Heart left ventricle (tissue), 16 donors: ENCODE data around the gene TGFB3. TPM values are rescaled to one million over a fixed set of nuclear protein-coding genes. Genes with fewer than 3 reads are reported as not detected.

Experiments
- ATAC-seq, 4 donors: fragments of 200-7000 bp; cut with Tn5 transposase; one replicate each; pipeline ENCODE4 v1.9.1; 2020 to 2022; ENCODE audit warnings: moderate library complexity in 4 of 4, mild to moderate bottlenecking in 3 of 4, moderate number of reproducible peaks in 1 of 4
- DNase-seq, 5 donors: peaks; one replicate each; pipeline ENCODE4 v3.0.0-alpha.2; 2020
- H3K27ac ChIP-seq, 12 donors: fragments of 200-600 bp; sonication (generic) in 4 of 12; one replicate each; pipeline versions ENCODE4 v1.5.0 to v1.8.0; 2016 to 2022; ENCODE audit warnings: mild to moderate bottlenecking in 2 of 12
- H3K27me3 ChIP-seq, 9 donors: fragments of 200-600 bp; sonication (generic) in 2 of 9; one replicate each; pipeline versions ENCODE4 v1.5.1 to v1.8.0; 2016 to 2022; ENCODE audit warnings: mild to moderate bottlenecking in 3 of 9
- H3K36me3 ChIP-seq, 9 donors: fragments of 200-600 bp; sonication (generic) in 2 of 9; one replicate each; pipeline versions ENCODE4 v1.5.0 to v1.8.0; 2018 to 2022; ENCODE audit warnings: mild to moderate bottlenecking in 2 of 9
- H3K4me1 ChIP-seq, 12 donors: fragments of 200-600 bp; sonication (generic) in 4 of 12; one replicate each; pipeline versions ENCODE4 v1.5.0 to v1.8.0; 2016 to 2022; ENCODE audit warnings: mild to moderate bottlenecking in 3 of 12
- H3K4me3 ChIP-seq, 12 donors: fragments of 200-600 bp; sonication (generic) in 4 of 12; one replicate each; pipeline versions ENCODE4 v1.5.0 to v1.8.0; 2017 to 2022; ENCODE audit warnings: mild to moderate bottlenecking in 9 of 12, moderate library complexity in 4 of 12
- H3K9me3 ChIP-seq, 12 donors: fragments of 200-600 bp; sonication (generic) in 4 of 12; one replicate each; pipeline versions ENCODE4 v1.5.0 to v1.8.0; 2016 to 2022; ENCODE audit warnings: mild to moderate bottlenecking in 1 of 12
- POLR2A ChIP-seq, 2 donors: fragments of 450-650 bp; IDR thresholded peaks; one replicate each; pipeline ENCODE4 v1.6.1; 2017; ENCODE audit warnings: antibody characterized with exemption in 2 of 2, mild to moderate bottlenecking in 2 of 2, moderate library complexity in 2 of 2
- WGBS, 4 donors: extraction: QIAGEN DNeasy Blood & Tissue Kit in 2 of 4; methylation state at CpG; one replicate each; pipeline versions ENCODE4 v1.1.5 to v1.1.7; 2013 to 2018; 5-methylcytosine and 5-hydroxymethylcytosine counted together
- intact Hi-C, 10 donors: fragments of 100-400 bp; cut with DNase I; formaldehyde crosslinking; loops; one replicate each; pipeline versions ENCODE4 v1.11.1 to v1.14.2; 2022
- polyA plus RNA-seq, 2 donors: library from polyadenylated mRNA; stranded (reverse); fragments of 200-250 nt; gene quantifications; one replicate each; pipeline ENCODE4 v1.2.3, GENCODE V29; 2013
- total RNA-seq, 9 donors: library from RNA; depleted of rRNA in 2 of 9; stranded (reverse); fragments of >200 nt in 2 of 9; fragmentation: NEBNext Ultra II Directional in 3 of 9; extraction: Animal tissue kit (Norgen Biotek cat#: 25700) in 3 of 9; gene quantifications; one replicate each; pipeline versions ENCODE4 v1.1.0 to v1.2.4, GENCODE V29; 2016 to 2023
- TF ChIP-seq, protein P1 (sequence below), 12 donors: fragments of 200-600 bp; sonication (generic) in 4 of 12; IDR thresholded peaks; one replicate each; pipeline versions ENCODE4 v1.5.0 to v1.8.0; 2018 to 2022; ENCODE audit warnings: antibody characterized with exemption in 12 of 12, mild to moderate bottlenecking in 5 of 12
- donor health status: ischemic (EF 13 %, LVEDD 7.1; RV severe dilation, severe dysfunction).
- donor health status: healthy with polysubstance abuse.
- donor health status: DM: no; HTN: yes; CAD: no.
- donor health status: DM: no; HTN: no; CAD: no.
- donor health status: ischemic (EF 25% LVEDD 6.9; RV normal size, moderate dysfunction).
- donor health status: ischemic (EF 25% LVEDD 5.7; RV mildly dilated, moderate dysfunction).
- donor health status: healthy.
- donor health status: DM: yes; HTN: yes; CAD: no.
- donor health status: ischemic (EF 35%, LVEDD 5.7; RV mildly dilated, moderate dysfunction).
- donor health status: nonischemic (EF 11% LVEDD 7.7; RV severe dilation, severe dysfunction).
- donor health status: DM: yes; HTN: yes; CAD: no.
- donor health status: PGD.
- donor health status: ischemic (EF 29% LVEDD 5.4; RV normal size, mild dysfunction).
- donor health status: nonischemic (EF 23%, LVEDD 6.1; RV moderate dilation, normal function).

TGFB3 gene
- total and polyA plus RNA-seq, 11 donors = 7.9 to 44.0 (median 27.5) TPM

DNA sequence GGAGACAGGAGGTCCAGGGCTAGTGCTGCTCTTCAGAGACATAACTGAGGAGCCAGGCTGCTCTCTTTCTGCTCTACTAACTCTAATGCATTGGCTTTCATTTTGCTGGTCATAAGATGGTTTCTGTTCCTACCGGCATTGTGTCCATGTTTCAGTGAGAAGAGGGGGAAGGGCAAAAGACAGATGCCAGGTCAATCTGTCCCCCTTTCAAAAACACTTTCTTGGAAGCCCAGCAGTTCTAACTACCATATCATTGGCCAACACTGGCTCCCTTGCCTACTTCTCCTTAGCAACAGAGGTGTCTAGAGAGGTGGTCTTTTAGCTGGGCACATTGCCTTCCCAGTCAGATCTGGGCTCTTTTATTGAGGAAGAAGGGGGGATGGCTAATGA is 63.9 kb downstream of the TGFB3 start:
- no peaks in the 10 kb centered on the region for H3K27me3 ChIP-seq
- H3K27ac ChIP-seq = no peak overlapping the region
- peaks cover 0 to 5% (median 0%) of the 10 kb centered on the region in 9 donors for H3K36me3 ChIP-seq
- peaks cover 0 to 13% (median 0%) of the 10 kb centered on the region in 12 donors for H3K9me3 ChIP-seq
- no peak for TF ChIP-seq POLR2A (IDR thresholded peaks at IDR 0.05)
- TF ChIP-seq, protein P1, sequence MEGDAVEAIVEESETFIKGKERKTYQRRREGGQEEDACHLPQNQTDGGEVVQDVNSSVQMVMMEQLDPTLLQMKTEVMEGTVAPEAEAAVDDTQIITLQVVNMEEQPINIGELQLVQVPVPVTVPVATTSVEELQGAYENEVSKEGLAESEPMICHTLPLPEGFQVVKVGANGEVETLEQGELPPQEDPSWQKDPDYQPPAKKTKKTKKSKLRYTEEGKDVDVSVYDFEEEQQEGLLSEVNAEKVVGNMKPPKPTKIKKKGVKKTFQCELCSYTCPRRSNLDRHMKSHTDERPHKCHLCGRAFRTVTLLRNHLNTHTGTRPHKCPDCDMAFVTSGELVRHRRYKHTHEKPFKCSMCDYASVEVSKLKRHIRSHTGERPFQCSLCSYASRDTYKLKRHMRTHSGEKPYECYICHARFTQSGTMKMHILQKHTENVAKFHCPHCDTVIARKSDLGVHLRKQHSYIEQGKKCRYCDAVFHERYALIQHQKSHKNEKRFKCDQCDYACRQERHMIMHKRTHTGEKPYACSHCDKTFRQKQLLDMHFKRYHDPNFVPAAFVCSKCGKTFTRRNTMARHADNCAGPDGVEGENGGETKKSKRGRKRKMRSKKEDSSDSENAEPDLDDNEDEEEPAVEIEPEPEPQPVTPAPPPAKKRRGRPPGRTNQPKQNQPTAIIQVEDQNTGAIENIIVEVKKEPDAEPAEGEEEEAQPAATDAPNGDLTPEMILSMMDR (IDR thresholded peaks at IDR 0.05) = no peak
- WGBS, 4 donors = 68 to 75% (median 73%) methylated on average over 1 of the region's 1 CpG
- H3K4me1 ChIP-seq = no peaks in the 10 kb centered on the region
- ATAC-seq (no peak), DNase-seq (no peak)
- intact Hi-C loops = no loop called here
- H3K4me3 ChIP-seq = no peak overlapping the region

DNA sequence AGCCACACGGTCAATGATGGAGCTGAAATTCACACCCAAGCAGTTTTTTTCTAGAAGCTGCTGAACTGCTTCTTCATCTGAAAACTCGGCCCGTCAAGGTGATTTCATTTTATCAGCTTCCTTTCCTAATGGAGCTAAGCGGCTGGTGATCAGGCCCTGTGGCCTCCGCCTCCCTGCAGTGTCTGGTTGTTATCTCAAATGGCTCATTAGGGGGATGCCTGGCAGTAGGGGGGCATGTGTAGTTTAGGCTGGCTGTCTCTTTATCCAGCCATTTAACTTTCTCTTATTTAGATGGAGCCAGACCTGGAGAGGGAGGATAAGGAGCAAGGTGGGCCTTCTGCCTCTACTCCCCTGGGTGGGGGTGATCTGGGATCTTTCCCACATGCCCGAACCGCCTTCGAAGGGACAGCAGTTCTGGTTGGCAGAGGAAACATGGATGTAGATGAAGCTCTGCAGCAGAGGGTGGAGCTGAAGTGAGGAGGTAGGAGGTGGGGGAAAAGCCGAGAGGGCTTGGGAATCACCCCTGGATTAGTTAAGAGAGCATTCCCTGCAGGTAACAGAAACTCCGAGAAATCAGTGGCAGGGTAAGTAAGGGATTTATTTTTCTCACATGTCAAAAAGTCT is 64.4 kb downstream of the TGFB3 start:
- TF ChIP-seq, protein P1 (IDR thresholded peaks at IDR 0.05) = no peak
- no peak for TF ChIP-seq POLR2A (IDR thresholded peaks at IDR 0.05)
- ATAC-seq (no peak), DNase-seq (no peak)
- H3K36me3 ChIP-seq = peaks cover 0 to 5% (median 0%) of the 10 kb centered on the region in 9 donors
- no peak overlapping the region for H3K4me3 ChIP-seq
- intact Hi-C loops = no loop called here
- no peaks in the 10 kb centered on the region for H3K27me3 ChIP-seq
- whole genome bisulfite sequencing, 4 donors = 81 to 88% (median 85%) methylated on average over 10 of the region's 10 CpGs
- H3K4me1 ChIP-seq = no peaks in the 10 kb centered on the region
- no peak overlapping the region for H3K27ac ChIP-seq
- H3K9me3 ChIP-seq = peaks cover 0 to 13% (median 0%) of the 10 kb centered on the region in 12 donors

DNA sequence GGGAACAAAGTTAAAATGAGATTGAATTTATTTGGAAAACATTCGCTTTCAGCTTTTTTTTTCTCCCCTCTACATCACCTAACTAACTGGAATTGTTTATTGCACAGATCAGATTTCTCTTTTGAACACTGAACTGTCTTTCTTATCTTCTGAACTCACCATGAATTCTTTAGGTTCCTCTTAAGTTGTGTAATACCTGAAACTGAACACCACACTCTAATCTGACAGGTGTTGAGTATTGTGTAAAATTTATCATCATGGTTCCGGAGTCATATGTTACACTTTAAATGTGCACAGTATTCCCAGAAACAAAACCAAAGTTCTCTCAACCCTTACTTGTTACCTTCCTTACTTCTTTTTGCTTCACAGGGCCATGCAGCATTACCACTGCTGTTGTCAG is 66.8 kb downstream of the TGFB3 start:
- no peak overlapping the region for H3K27ac ChIP-seq
- intact Hi-C loops = no loop called here
- 93 to 96% (median 94%) methylated on average over 2 of the region's 2 CpGs for WGBS, 4 donors
- H3K27me3 ChIP-seq = no peaks in the 10 kb centered on the region
- H3K36me3 ChIP-seq = peaks cover 0 to 5% (median 0%) of the 10 kb centered on the region in 9 donors
- H3K9me3 ChIP-seq = no peaks in the 10 kb centered on the region
- H3K4me3 ChIP-seq = no peak overlapping the region
- TF ChIP-seq, protein P1 (IDR thresholded peaks at IDR 0.05) = no peak
- TF ChIP-seq POLR2A (IDR thresholded peaks at IDR 0.05) = no peak
- ATAC-seq = no peak
- peaks cover 0 to 4% (median 0%) of the 10 kb centered on the region in 12 donors for H3K4me1 ChIP-seq
- DNase-seq = no peak

DNA sequence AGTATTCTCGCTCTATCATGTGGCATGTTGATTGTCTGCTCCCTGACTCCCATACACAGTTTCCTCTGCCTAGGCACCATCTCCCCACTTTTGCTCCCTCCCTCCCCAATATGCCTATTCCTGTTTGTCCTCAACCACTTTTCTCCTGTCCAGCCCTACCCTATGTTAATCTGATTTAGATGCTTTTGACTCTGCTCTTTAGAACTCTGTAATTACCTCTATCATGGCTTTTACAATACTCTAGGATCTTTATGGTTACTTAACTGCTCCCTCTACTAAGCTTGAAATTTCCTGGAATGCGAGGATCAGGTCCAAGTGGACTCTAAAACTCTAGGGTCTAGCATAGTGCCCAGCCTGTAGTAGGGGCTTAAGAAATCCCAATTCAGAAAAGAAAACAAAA is 68.6 kb downstream of the TGFB3 start:
- Histone ChIP-seq H3K36me3 (peaks cover 0 to 5% (median 0%) of the 10 kb centered on the region in 9 donors), H3K27me3 (no peaks in the 10 kb centered on the region), H3K27ac (no peak overlapping the region), H3K4me1 (peaks cover 0 to 4% (median 0%) of the 10 kb centered on the region in 12 donors), H3K9me3 (no peaks in the 10 kb centered on the region), H3K4me3 (no peak overlapping the region)
- intact Hi-C loops = no loop called here
- ATAC-seq (no peak), DNase-seq (no peak)
- WGBS, 4 donors = 94 to 98% (median 96%) methylated on average over 2 of the region's 2 CpGs
- no peak for TF ChIP-seq POLR2A (IDR thresholded peaks at IDR 0.05)
- TF ChIP-seq, protein P1 (IDR thresholded peaks at IDR 0.05) = no peak
